AG04450 (cell line): ENCODE results near the gene SH3PXD2A. TPM values are rescaled to one million over a fixed set of nuclear protein-coding genes. Genes with fewer than 3 reads are reported as not detected.

Source experiments
- CTCF ChIA-PET: fragments of 300-600, 350-600 bp; formaldehyde crosslinking; extraction: SDS; loops from one replicate; lab custom pipeline; 2022; ENCODE audit warnings: antibody characterized with exemption, inconsistent platforms; lab: Charles Lee
- POLR2A ChIA-PET: fragments of 350-600 bp; formaldehyde crosslinking; extraction: SDS; loops from one replicate; lab custom pipeline; 2021; ENCODE audit warnings: antibody characterized with exemption, inconsistent platforms; lab: Yijun Ruan, JAX
- DNase-seq: peaks from one replicate; pipeline ENCODE4 v3.0.0-alpha.2; 2011; ENCODE audit warnings: low read depth, low spot score
- H3K27ac ChIP-seq: one replicate; pipeline ENCODE4 v1.5.1; 2012; ENCODE audit warnings: low read depth, low read length, control low read depth
- H3K27me3 ChIP-seq: one replicate; pipeline ENCODE4 v1.6.0; 2012; ENCODE audit warnings: low read length; ENCODE audit not compliant: control insufficient read depth, insufficient read depth
- H3K4me3 ChIP-seq: 2 replicates; pipeline ENCODE4 v1.5.1; 2011; ENCODE audit warnings: mild to moderate bottlenecking, low read depth, low read length, control low read depth
- H3K9me3 ChIP-seq: 2 replicates; pipeline ENCODE4 v1.5.1; 2012; ENCODE audit warnings: low read length; ENCODE audit not compliant: control insufficient read depth, insufficient read depth
- CTCF ChIP-seq: IDR thresholded peaks from 2 replicates; pipeline ENCODE4 v1.5.1; 2011; ENCODE audit warnings: low read depth, low read length, control low read depth, inconsistent platforms
- polyA plus RNA-seq: library from polyadenylated mRNA; depleted of rRNA; stranded (reverse); fragments of >200 nt; gene quantifications from 2 replicates; pipeline ENCODE4 v1.2.3, GENCODE V29; 2011

The SH3PXD2A gene
- polyA plus RNA-seq, 1 experiment, result 22.9 TPM

DNA sequence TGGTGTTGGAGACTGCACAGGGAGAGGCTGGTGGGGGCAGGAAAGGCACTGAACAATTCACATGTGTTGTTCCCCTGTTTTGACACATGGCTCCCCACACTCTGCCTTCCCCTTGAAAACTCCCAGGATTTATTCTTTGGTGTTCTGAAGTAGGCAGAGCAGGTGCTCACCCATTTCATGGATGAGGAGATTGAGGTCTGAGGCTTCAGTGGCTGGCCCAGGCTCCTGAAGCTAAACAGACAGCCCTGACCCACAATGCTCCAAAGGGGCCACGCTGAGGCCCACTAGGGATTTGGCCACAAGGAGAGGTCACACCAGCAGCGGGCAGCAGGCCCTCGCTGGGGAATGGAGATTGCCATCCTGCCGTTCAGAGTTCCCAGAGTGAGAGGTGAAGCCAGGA, 157.6 kb downstream of the SH3PXD2A start:
- Histone ChIP-seq H3K27ac (no peak overlapping the region), H3K27me3 (no peaks in the 10 kb centered on the region), H3K4me3 (no peak overlapping the region), H3K9me3 (no peaks in the 10 kb centered on the region; the same call in 1 of the 2 replicates)
- no peak for TF ChIP-seq CTCF
- DNase-seq, result no peak
- POLR2A ChIA-PET, result no interaction called here
- CTCF ChIA-PET, result interaction anchor here (0.5 to 2.8 kb wide), 3 partner anchors 11 to 560 kb away, joined by 3 to 21 read pairs (median 3); no protein-coding TSS in a partner anchor

DNA sequence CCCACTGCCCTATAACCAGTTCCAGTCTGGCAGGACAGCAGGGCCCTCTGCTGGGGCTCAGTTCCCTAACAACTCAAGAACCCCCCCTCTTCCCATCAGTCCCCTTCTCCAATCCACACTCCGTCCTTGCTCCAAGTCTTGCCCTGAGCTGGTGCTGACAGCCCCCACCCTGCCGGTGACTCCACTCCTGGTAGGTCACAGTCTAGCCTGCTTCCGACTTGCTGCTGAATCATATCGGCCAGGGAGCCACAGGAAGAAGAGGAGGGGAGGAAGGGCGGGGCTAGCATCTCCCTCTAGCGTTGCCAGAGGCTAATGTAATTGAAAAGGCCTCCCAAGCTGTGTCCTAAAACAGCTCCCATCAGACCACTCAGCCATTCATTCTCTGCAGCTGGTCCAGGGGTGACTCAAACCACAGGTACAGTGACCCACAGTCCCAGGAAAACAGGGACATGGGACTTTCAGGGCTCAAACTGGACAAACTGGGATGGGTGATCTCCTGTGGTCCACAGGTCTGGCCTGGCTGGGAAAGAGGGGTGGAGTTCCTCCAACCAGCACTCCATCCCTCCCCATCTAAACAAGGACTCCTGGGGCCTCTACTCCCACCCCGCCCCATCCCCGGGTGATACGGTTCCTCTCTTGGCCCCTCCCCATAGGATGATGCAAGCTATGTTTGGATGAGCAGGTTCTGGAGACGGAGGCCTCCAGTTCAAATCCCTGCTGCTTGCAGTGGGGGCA, 158.8 kb downstream of the SH3PXD2A start:
- H3K27me3 ChIP-seq, result no peaks in the 10 kb centered on the region
- peak; percentile 58 for DNase-seq
- 0 out of 2 replicates have a peak overlapping the region, but pooled peaks have one; percentile 2 for H3K4me3 ChIP-seq
- H3K27ac ChIP-seq, result peak overlapping the region; percentile 86
- peak; percentile 72 for TF ChIP-seq CTCF
- ChIA-PET CTCF (interaction anchor here (1.0 to 3.1 kb wide), 8 partner anchors 9 to 188 kb away, joined by 3 to 17 read pairs (median 4); no protein-coding TSS in a partner anchor), POLR2A (interaction anchor here (0.8 kb wide), 1 partner anchor 35 kb away, joined by 3 read pairs; no protein-coding TSS in a partner anchor)
- H3K9me3 ChIP-seq, result no peaks in the 10 kb centered on the region; the same call in 1 of the 2 replicates

- no peak for DNase-seq
- Histone ChIP-seq H3K27ac (peak overlapping the region; percentile 86), H3K9me3 (no peaks in the 10 kb centered on the region; the same call in 1 of the 2 replicates), H3K27me3 (no peaks in the 10 kb centered on the region), H3K4me3 (0 out of 2 replicates have a peak overlapping the region, but pooled peaks have one; percentile 2)
- TF ChIP-seq CTCF, result no peak
- CTCF ChIA-PET, result interaction anchor here (1.0 to 3.1 kb wide), 6 partner anchors 9 to 189 kb away, joined by 3 to 17 read pairs (median 4); no protein-coding TSS in a partner anchor
- POLR2A ChIA-PET, result interaction anchor here (0.8 to 1.2 kb wide), 2 partner anchors 9 to 35 kb away, joined by 3 to 7 read pairs; no protein-coding TSS in a partner anchor
Observed at GRCh38 chr10:103696094-103696410, 159.3 kb downstream of the SH3PXD2A start.

DNA sequence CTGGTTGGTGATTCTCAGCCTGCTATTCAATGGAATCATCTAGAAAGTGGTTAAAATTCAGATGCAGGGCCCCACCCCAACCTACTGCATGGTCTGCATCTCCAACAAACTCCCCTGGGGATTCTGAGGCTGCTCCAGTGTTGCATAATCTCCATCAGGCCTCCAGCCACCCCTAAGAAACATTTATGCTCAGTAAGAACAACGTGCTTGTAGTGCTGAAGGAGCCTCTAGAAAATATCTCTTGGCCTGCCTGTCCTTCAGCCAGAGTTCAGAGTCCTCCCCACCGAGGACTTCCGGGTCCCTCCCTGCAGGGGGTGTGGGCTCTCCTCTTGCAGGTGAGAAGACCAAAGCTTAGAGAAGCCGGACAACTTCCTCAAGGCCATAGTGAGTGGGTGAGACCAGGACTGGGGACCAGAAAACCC, 159.8 kb downstream of the SH3PXD2A start:
- no peaks in the 10 kb centered on the region; the same call in 1 of the 2 replicates for H3K9me3 ChIP-seq
- no peak for DNase-seq
- CTCF ChIA-PET, result interaction anchor here (0.5 to 3.1 kb wide), 5 partner anchors 10 to 194 kb away, joined by 3 to 17 read pairs (median 5); no protein-coding TSS in a partner anchor
- H3K4me3 ChIP-seq, result no peak overlapping the region
- H3K27me3 ChIP-seq, result no peaks in the 10 kb centered on the region
- TF ChIP-seq CTCF, result no peak
- POLR2A ChIA-PET, result interaction anchor here (1.2 kb wide), 1 partner anchor 9 kb away, joined by 7 read pairs; no protein-coding TSS in a partner anchor
- H3K27ac ChIP-seq, result no peak overlapping the region

- TF ChIP-seq CTCF, result no peak
- ChIA-PET POLR2A (no interaction called here), CTCF (interaction anchor here (3.1 kb wide), 1 partner anchor 8 kb away, joined by 17 read pairs; no protein-coding TSS in a partner anchor)
- no peak for DNase-seq
- Histone ChIP-seq H3K27ac (no peak overlapping the region), H3K9me3 (no peaks in the 10 kb centered on the region; the same call in 1 of the 2 replicates), H3K4me3 (no peak overlapping the region), H3K27me3 (no peaks in the 10 kb centered on the region)
Observed at GRCh38 chr10:103693812-103694205, 161.6 kb downstream of the SH3PXD2A start.
